ENCODE data around the gene LRRC25.

Gene LRRC25

DNA sequence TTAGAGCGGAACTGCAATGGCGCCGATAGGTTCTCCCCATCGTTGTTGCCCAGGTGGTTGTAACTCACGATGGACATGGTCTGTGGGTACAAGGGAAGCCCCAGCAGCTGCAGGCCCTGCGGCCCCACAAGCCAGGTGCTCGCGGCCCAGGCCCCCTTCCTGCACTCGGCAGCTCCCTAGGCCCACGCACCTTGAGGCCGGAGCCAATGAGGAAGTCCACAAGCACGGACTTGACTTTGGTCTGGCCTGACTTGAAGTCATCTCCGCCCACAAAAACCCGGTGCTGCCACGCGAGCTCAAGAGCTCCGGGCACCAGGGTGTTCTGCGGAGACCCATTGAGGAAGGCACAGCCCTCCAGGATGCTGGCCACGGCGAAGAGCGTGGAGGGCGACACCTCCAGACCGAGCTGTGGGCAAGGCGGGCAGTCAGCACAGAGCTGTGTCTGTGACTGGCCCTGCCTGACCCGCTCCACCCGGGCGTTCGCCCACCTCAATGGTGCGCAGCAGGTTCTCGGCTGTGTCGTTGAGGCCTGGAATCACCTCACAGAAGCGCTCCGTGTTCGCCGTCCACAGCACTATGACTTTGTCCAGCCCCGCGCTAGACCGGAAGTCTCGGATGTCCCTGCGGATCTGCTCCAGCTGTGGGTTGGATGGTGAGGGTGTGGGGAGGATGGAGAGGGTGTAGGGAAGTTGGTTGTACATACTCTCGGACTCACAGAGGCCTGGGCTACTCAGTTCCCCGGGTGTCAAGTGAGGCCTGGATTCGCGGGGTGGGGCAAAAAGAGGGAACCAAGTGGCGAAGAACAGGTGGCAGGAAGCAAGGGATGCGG is 38.6 kb upstream of the LRRC25 start:
- DNase-seq, result no peak

DNA sequence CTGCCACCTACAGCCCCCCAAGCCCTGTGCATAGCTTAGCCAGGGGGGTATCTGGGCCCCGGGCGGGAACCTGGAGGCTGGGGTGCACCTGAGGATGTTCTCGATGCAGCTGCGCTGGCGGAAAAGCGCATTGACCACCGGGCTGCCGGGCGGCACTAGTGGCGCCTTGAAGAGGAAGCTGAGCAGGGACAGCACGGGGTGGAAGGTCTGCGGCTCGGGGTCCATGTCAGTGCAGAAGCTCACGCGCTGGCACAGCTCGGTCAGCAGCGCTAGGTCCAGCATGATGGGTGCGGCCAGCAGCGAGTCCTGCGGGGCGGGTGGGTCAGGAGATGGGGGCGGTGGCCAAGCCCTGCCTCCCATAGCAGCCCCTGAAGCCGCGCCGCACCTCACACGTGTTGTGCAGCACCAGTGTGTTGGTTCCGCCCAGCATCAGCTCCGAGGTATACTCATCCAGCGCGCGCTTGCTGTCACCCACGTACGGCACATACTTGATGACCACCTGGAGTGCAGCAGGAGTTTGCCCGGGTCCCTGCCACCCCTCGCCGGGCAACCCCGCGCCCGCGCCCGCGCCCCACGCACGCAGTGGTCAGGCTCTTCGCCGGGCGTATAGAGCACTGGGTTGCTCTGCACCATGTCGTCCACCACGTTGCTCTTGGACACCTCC is 37.9 kb upstream of the LRRC25 start:
- DNase-seq, result no peak

DNA sequence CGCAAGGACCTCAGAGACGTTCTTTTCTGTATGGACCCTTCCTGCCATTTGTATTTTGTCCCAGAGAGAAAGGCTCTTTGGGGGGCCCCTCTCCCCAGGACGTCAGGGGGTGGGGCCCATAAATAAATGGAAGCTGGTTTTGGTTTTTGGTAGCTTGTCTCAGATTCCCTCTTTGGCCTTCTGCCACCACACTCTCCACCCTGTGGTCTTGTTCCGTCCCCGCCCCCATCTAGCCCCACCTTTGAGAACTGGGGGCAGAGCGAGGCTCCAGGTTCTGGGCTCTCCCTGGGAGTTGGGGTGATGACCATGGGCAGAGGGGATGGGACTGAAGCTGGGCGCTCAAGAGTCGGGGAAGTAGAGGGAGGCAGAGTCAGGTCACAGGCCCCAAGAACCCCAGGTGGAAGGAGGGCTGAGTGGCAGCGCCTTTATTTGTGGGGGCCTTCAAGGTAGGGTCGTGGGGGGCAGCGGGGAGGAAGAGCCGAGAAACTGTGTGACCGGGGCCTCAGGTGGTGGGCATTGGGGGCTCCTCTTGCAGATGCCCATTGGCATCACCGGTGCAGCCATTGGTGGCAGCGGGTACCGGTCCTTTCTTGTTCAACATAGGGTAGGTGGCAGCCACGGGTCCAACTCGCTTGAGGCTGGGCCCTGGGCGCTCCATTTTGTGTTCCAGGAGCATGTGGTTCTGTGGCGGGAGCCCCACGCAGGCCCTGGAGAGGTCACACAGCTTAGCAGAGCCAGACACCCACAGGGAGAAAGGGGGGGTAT is 37.2 kb upstream of the LRRC25 start:
- DNase-seq, result no peak

DNA sequence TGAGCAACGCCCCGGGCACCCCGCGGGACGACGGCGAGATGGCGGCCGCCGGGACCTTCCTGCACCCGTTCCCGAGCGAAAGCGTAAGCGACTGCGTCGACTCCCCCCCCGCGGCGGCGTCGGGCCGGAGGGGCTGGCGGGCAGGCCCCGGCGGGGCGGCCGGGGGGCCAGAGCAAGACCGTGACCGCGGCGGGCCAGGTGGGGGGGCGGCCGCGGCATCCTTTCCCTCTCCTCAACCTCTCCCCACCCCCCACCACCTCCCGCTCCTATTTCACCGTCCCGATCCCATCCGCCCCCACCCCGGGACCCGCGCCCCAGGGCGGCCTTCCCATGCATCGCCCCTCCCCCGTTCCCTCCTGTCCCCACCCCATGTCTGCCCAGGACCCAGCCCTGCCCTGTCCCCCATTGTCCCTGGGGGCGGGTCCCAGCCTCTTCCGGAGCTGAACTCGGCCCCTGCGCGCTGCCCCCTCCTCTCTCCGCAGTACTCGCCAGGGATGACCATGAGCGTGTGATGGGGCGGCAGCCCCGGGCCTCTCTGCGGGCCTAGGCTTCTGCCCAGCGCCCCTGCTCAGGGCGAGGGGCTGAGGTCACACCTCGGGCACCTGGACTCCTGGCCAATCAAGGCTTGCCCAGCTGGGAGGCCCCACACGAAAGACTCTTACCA is 36.4 kb upstream of the LRRC25 start:
- DNase-seq, result no peak

DNA sequence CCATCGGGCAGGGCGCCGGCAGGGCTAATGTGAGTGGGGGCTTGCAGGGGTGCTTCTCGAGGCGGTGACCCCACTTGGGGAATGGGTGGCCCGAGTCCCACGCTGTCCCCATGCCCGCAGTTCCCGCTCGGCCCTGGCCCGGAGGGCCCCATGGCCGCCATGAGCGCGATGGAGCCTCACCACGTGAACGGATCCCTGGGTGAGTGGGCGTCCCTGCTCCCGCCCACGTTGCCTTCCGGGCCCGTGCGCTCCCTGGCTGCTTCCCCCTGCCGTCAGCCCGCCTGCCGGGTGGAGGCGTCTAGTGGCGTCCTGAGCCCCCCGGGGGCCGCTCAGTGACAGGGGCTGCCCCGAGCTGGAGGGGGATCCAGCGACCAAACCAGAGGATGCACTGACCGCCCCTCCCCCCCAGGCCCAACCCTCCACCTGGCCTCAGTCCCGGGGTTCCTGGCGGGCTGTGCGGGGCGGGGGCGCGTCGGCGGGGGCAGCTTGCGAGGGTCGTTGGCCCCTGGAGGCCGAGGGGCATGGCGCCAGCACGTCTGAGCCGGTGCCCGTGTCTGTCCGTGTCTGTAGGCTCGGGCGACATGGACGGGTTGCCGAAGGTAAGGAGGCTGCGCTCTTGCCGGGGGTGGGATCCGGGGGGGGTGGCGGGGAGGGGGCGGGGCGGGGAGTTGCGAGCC is 35.7 kb upstream of the LRRC25 start:
- DNase-seq, result peak in 1 of 2 experiments; percentile 75

DNA sequence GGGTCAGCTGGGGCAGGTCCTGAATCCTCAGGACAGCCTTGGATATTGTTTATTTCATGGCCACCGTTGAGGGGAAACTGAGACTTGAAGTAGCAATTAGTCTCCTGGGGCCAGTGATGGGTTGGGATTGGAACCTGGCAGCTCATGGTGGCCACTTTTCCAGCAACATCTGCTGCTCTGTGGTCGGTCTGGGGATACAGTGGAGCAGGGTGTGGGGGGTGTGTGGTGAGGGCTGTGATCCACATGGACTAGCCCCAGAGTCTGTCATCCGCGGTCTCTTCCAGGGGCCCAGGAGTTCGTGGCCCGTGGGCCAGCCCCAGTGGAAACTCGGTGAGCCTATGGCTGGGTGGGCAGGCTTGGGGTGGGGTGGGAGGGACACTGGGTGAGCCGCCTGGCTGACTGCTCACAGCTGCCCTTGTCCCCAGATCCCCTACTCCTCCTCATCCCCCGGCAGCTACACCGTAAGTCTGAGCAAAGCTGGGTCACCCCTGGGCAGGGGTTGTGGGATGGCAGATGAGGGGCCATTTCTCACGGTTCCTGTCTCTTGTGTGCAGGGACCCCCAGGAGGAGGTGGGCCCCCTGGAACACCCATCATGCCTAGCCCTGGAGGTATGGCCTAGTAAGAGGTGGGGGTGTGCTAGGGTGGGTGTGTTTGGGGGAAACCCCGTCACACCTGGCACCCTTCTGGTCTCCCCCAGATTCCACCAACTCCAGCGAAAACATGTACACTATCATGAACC is 35.0 kb upstream of the LRRC25 start:
- no peak for DNase-seq

DNA sequence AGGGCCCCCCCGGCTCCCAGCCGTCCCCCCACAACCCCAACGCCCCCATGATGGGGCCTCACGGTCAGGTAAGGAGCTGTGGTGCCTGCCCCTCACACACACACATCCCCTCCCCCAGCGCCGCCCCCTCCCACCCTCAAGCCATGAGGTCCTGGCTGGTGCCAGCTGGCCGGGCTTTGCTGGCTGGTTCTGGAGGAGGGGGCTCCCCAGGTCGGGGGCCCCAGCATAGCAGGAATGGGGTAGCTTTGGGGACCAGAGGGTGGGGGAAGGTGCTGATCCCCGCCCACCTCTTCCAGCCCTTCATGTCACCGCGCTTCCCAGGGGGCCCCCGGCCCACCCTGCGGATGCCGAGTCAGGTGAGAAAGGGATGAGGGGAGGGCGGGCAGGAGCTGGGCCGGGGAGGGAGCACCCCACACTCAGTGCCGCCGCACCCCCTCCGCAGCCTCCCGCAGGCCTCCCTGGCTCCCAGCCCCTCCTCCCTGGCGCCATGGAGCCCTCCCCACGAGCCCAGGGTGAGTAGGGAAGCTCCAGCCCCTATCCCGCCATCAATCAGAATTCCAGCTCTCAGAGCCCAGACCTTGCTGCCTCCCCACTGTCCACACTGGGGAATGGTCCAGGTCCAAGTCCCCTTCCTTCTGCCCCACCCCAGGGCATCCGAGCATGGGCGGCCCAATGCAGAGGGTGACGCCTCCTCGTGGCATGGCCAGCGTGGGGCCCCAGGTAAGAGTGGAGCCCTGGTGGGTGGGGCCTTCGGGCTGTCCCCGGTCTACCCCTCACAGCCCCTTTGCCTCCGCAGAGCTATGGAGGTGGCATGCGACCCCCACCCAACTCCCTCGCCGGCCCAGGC is 34.2 kb upstream of the LRRC25 start:
- DNase-seq, result no peak

DNA sequence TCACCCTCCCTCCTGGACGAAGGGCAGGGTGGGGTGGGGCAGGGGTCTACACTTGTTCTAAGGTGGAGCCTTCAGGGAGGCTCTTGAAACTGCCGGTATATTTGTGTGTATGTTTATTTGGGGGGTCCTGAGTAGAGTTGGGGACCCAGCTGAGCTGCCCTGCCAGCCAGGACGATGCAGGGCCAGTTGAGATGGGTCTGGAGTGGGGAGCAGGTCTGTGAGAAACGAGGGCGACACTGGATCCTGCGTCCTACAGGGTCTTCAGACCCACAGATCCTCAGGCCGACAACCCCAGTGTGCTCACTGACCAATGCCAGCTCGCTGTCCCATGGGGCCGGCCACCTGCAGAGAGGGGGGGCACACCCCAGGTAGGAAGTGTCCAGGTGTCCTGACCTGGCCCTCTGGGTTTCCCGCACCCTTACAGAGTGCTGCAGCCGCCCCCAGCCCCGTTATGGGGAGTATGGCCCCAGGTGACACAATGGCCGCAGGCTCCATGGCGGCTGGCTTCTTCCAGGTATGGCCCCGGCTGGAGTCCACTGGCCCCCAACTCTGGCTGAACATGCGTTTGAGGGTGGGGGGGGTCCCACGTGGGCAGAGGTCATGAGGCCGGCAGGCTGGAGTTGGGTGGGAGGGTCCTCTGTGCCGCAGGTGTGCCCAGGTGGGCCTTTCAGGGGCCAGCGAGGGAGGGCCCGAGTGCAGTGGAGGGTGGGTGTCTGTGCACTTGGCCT is 33.2 kb upstream of the LRRC25 start:
- DNase-seq, result no peak

DNA sequence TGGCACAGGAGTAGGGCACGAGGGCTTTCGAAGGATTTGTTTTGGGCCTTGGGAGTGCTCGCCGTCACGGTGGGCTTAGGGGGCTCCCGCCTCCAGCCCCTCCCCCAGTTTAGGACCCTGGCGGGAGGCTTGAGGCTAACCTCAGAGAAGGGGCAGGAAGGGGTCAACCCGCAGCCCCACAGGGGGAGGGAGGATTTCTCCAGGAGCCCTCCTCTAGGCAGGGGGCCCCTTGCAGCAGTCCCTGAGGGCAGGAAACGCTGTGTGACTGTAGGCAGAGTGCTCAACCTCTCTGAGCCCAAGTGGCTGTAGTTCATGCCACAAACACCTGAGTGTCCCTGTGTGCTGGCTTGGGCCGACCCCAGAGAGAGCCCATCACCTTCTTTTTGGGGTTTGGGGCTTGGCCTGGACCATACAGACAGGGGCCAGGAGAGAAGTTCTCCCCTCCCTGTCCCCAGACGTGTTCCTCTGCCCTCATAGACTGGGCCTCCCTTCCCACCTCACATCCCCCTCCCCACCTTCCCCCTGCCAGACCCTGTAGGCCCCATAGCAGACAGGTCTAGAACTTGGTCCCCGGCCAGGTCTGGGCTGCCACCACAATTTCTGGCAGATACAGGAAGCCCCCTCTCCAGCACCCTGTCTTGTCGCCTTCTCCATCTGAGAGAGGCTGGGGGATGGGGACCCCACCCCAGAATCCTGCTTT is 32.4 kb upstream of the LRRC25 start:
- DNase-seq, result no peak

DNA sequence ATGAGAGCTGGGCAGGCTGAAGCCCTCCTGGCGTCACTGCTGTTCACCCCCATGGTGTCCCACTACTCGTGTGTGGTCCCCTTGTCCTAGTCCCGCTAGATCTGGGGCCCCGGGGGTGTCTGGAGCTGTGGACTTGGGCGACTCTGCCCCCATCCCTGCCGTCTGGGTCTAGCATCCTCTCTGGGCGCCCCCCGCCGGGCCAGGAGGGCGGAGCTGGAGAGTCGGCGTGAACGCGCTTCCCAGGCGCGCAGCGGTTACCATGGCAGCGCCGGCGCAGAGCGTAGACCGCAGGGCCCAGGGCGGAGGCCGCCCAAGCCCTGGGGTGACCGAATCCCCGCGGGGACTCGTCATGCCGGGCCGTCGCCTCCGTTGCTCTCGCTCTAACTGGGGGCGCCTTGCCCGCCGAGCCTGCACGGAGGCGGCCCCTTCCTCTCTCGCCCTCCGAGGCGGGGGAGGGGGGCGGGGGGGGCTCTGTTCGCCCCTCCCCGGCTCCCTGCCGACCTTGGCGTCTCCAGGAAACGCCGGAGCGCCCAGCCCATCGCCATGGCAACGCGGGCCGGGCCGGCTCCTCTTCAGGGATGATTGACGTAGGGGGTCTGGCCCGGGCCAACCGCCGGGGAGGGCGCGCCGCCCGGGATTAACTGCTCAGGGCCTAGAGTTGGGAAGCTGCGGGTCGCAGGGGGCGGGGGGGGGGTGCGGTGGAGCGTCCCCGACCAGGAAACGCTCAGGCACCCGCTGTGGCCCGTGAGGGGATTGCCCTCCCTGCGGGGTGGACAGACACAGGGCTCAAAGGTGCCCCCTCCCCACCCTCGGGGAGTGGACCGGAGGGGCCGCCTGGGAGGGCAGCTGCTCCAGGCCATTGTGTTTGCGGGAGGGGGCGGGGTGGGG is 31.6 kb upstream of the LRRC25 start:
- DNase-seq, result peak; percentile 65 to 73

DNA sequence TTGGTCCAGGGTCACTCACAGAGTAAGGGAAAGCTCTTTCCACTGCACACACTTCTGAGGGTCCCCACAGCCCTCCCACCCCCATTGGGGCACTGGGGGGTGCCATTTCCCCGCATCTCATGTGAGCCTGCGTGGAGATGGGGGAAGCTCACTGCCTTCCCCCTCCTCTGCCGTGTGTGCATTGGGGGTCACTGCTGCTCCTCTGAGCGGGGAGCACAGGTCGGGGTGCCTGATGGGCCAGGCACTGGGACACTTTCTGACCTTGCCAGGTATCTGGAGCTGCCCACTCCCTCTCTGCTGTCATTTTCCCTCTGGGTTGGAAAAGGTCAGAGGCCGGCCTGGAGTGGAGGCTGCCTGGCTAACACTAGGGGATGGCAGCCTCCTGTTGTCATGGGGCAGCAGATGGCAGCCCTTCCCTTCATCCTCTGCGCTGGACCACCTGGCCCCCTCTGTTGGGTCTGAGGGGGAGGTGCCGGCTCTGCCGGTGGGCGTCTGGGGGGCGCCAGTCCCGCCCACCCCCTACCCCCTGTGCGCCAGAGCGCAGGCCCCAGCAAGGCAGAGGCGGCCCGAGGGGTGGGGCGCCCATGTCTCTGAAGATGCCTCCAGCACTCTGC is 30.9 kb upstream of the LRRC25 start:
- DNase-seq, result no peak

DNA sequence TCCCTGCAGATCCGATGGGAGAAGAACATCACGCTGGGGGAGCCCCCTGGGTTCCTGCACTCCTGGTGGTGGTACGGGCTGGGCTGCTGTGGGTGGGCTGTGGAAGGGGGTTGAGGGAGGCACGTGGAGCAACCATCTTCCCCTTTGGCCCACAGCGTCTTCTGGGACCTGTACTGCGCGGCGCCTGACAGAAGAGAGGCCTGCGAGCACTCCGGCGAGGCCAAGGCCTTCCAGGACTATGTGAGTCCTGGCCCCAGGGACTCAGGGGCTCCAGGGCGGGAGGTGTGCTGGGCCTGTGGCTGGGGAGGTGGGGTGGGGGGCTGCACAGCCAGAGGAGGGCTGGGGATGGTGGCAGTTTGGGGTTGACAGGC is 30.3 kb upstream of the LRRC25 start:
- DNase-seq, result no peak

DNA sequence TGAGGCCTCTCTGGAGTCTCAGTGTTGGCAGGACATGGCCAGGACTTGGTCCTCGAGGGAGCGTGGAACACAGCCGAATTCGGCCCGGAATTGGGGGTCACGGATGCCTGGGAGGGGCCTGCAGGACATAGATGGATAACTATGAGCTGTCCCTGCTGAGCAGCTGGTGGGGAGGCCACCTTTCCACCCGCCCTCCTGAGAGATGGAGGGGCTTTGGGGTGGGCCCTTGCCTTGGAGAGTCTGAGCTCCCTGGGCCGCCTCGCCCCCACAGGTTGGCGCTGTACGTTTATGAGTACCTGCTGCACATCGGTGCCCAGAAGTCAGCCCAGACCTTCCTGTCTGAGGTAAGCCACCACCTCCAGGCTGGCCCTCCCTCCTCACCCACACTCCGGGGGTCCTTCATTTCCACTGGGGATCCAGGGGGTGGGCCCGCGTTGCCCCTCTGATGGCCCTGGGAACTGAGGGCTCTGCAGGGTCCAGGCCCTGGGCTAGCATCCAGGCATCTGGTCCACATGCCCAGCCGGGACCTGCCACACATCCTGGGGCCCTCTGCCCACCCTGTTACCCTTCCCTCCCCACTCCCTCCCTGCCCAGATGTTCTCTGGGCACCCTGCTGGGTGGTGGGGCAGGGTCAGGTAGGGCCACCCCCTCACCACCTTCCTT is 29.8 kb upstream of the LRRC25 start:
- DNase-seq, result no peak

DNA sequence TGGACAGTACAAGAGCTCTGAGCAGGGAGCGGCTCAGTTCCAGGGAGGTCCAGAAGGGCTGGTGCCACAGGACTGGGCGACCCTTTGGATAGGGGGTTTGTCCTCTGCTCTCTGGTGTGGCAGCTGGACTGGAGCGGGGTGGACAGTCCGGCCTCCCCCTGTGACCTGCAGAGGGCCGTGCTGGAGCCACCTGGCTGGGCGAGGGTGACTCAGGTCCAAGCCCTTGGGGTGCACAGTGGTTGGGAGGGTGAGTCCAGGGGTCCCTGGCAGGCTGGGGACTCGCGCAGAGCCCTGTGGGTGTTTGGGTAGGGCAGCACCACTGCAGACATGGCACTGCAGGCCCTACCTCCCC is 29.0 kb upstream of the LRRC25 start:
- no peak for DNase-seq

DNA sequence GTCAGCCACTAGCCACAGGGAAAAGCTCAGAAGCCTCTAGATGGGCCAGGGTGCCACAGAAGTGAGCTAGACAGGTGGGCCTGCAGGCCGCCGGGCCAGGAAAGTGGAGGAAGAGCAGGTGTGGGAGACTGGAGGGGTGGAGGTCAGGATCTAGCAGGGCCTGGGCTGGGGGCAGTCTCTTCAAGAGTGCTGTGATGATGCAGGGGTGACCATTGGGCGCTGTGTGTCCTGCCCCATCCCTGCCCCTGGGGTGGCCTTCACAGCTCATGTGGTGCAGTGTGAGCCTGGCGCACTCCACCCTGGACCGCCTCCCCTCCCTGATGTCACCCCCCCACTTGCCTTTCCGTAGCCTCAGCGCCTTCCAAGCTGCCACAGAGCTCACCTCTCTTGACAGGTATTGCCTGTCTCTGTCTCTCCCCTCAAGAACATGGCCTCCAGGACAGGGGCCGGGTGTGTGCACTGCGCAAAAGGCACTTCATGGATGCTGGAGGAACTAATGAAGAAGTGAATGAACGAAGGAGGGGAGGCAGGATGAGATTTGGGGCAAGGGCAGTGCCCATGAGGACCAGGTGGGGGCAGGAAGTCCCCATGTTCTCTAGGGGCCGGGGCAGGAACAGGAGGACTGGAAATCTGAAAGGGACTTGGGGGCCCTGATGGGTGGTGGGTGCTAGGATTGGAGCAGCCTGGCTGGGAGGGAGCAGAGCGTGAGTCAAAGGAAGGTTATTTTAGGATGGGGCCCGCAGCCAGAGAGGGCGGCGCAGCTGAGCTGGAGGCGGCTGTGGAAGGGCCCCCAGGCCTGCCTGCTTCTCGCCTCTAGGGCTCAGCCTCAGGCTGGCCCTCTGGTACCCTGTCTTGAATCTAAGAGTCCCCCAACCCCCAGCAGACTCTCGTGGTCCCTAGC is 28.3 kb upstream of the LRRC25 start:
- no peak for DNase-seq

DNA sequence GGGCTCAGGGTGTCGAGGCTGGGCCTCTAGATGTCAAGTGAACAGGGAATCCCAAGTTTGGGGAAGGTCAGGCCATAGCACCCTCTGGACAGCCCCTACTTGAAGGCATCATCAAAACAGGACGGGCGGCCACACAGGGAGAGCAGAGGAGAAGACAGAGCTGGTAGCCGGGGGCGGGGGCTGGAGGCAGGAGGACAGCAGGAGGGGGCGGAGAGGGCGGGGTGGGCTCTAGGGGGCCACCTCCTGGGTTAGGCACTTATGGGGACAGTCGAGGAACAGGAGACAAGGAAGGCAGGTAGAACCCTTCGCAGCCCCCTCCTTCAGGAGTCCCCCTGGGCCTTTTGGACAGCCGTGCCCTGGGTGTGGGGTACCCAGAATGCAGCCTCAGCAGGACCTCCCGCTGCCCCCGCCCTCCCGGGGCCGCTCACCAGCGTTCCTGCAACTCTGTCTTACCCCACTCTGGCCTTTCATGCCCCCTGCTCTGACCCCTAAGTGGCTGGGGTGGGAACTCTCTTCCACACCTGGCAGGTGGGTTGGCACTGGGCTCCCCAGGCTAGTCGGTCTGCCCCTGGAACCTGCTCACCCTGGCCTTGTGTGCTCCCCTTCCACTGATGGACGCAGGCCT is 27.6 kb upstream of the LRRC25 start:
- DNase-seq, result no peak
